B cell (primary cell): ENCODE results near the gene ATRAID. TPM values are rescaled to one million over a fixed set of nuclear protein-coding genes. Genes with fewer than 3 reads are reported as not detected.

Source experiments
- ATAC-seq: fragments of 200-7000 bp; cut with Tn5 transposase; one replicate; pipeline ENCODE4 v1.10.0; 2021; ENCODE audit warnings: low read depth, mild to moderate bottlenecking, moderate number of reproducible peaks, moderate library complexity
- CTCF ChIA-PET: fragments of 350-600 bp; sonication (Branson Sonifier 250); formaldehyde crosslinking; loops from one replicate; lab custom pipeline; 2021; ENCODE audit warnings: antibody characterized with exemption, inconsistent platforms; lab: Charles Lee
- POLR2A ChIA-PET: fragments of 350-600 bp; sonication (Branson Sonifier 250); formaldehyde crosslinking; loops from one replicate; lab custom pipeline; 2021; ENCODE audit warnings: antibody characterized with exemption; lab: Charles Lee
- DNase-seq: peaks from one replicate; pipeline ENCODE4 v3.0.0; 2013
- H2AFZ ChIP-seq: 2 replicates; pipeline ENCODE4 v1.6.1; 2012; ENCODE audit warnings: mild to moderate bottlenecking, low read depth, low read length; ENCODE audit not compliant: insufficient read depth, poor library complexity, severe bottlenecking
- H3K27ac ChIP-seq, 2 donors: 1 replicate in 1 of 2; 2 replicates in 1 of 2; pipeline ENCODE4 v1.5.1; 2012 to 2013; ENCODE audit warnings: low read length in 2 of 2, mild to moderate bottlenecking in 2 of 2, moderate library complexity in 1 of 2
- H3K27me3 ChIP-seq, 4 experiments: fragments of 200-600 bp in 1 of 4; sonication (generic) in 1 of 4; replicated peaks in 1 of 4; 1 replicate in 2 of 4; 2 replicates in 2 of 4; pipeline versions ENCODE4 v1.6.1 to v1.7.0; 2013 to 2016; ENCODE audit warnings: low read length in 3 of 4, mild to moderate bottlenecking in 2 of 4, mixed read lengths in 1 of 4, moderate library complexity in 1 of 4; ENCODE audit not compliant: insufficient read depth in 4 of 4, control insufficient read depth in 3 of 4; ENCODE audit errors: control extremely low read depth in 1 of 4
- H3K36me3 ChIP-seq, 2 experiments: replicated peaks in 1 of 2; 1 replicate in 1 of 2; 2 replicates in 1 of 2; pipeline versions ENCODE4 v1.6.1 to v1.7.1; 2013; ENCODE audit warnings: low read length in 1 of 2; ENCODE audit not compliant: insufficient read depth in 2 of 2, control insufficient read depth in 1 of 2; ENCODE audit errors: control extremely low read depth in 1 of 2, extremely low read depth in 1 of 2
- H3K4me1 ChIP-seq, 2 donors: fragments of 200-600 bp in 1 of 2; sonication (generic) in 1 of 2; 1 replicate in 1 of 2; 2 replicates in 1 of 2; pipeline versions ENCODE4 v1.5.1 to v1.6.1; 2013 to 2017; ENCODE audit warnings: low read length in 2 of 2; ENCODE audit not compliant: control insufficient read depth in 2 of 2, insufficient read depth in 2 of 2
- H3K4me2 ChIP-seq: replicated peaks from 2 replicates; pipeline ENCODE3; 2012; ENCODE audit warnings: mild to moderate bottlenecking, low read depth, low read length; ENCODE audit not compliant: poor library complexity, severe bottlenecking
- H3K4me3 ChIP-seq, 5 experiments: fragments of 200-600 bp in 1 of 5; sonication (generic) in 1 of 5; 1 replicate in 3 of 5; 2 replicates in 2 of 5; pipeline versions ENCODE4 v1.5.1 to v1.7.0; 2011 to 2016; ENCODE audit warnings: low read length in 4 of 5, mild to moderate bottlenecking in 4 of 5, low read depth in 2 of 5, control low read depth in 1 of 5, moderate library complexity in 1 of 5; ENCODE audit not compliant: insufficient read depth in 1 of 5; ENCODE audit errors: control extremely low read depth in 1 of 5, extremely low read depth in 1 of 5
- H3K79me2 ChIP-seq: fragments of 200-600 bp; sonication (generic); one replicate; pipeline ENCODE4 v1.6.0; 2016; ENCODE audit warnings: low read length; ENCODE audit not compliant: control insufficient read depth, insufficient read depth
- H3K9ac ChIP-seq: fragments of 200-600 bp; sonication (generic); 2 replicates; pipeline ENCODE4 v1.6.1; 2017; ENCODE audit warnings: mild to moderate bottlenecking, low read length, moderate library complexity
- H3K9me3 ChIP-seq, 3 donors: one replicate each; pipeline versions ENCODE4 v1.6.1 to v1.7.1; 2013; ENCODE audit warnings: low read length in 2 of 3; ENCODE audit not compliant: control insufficient read depth in 2 of 3, insufficient read depth in 1 of 3; ENCODE audit errors: control extremely low read depth in 1 of 3
- H4K20me1 ChIP-seq: 2 replicates; pipeline ENCODE4 v1.6.0; 2012; ENCODE audit warnings: mild to moderate bottlenecking, low read length; ENCODE audit not compliant: insufficient read depth, control insufficient read depth, poor library complexity, severe bottlenecking
- H3K27ac Mint-ChIP-seq: one replicate; pipeline ENCODE4 v1.8.0; 2021; ENCODE audit warnings: mixed read lengths
- H3K27me3 Mint-ChIP-seq: one replicate; pipeline ENCODE4 v1.8.0; 2021; ENCODE audit warnings: mixed read lengths
- H3K4me1 Mint-ChIP-seq: one replicate; pipeline ENCODE4 v1.8.0; 2021; ENCODE audit warnings: mixed read lengths
- H3K4me3 Mint-ChIP-seq: one replicate; pipeline ENCODE4 v1.8.0; 2021; ENCODE audit warnings: mixed read lengths
- H3K9me3 Mint-ChIP-seq: one replicate; pipeline ENCODE4 v1.8.0; 2022; ENCODE audit warnings: mixed read lengths; ENCODE audit not compliant: insufficient read depth
- CTCF ChIP-seq: fragments of 200-600 bp; IDR thresholded peaks from one replicate; pipeline ENCODE4 v1.8.0; 2022; ENCODE audit warnings: antibody characterized with exemption, mild to moderate bottlenecking
- EZH2 ChIP-seq: IDR thresholded peaks from 2 replicates; pipeline ENCODE4 v1.6.1; 2012; ENCODE audit warnings: borderline replicate concordance, low read depth, mild to moderate bottlenecking, moderate library complexity, low read length; ENCODE audit not compliant: insufficient read depth, poor library complexity, severe bottlenecking
- WGBS: methylation state at CpG from one replicate; pipeline ENCODE4 v1.1.5; 2013; ENCODE audit warnings: missing lambda C conversion rate; ENCODE audit not compliant: insufficient coverage; 5-methylcytosine and 5-hydroxymethylcytosine counted together
- intact Hi-C: fragments of 100-400 bp; cut with micrococcal nuclease; formaldehyde crosslinking; loops from one replicate; pipeline ENCODE4 v1.10.0; 2022
- polyA plus RNA-seq: library from polyadenylated mRNA; depleted of rRNA; stranded (reverse); fragments of >200 nt; gene quantifications from 2 replicates; pipeline ENCODE4 v1.2.3, GENCODE V29; 2012
- total RNA-seq, 2 donors: library from RNA; stranded (reverse); fragments of 120-200 nt in 1 of 2; gene quantifications; 1 replicate in 1 of 2; 2 replicates in 1 of 2; pipeline versions ENCODE4 v1.2.3 to v1.2.4, GENCODE V29; 2013 to 2022

The ATRAID gene
- total and polyA plus RNA-seq, 2 donors (not counting 1 experiment from before 2014, with no cell fraction given) = 88.8 to 117 TPM

DNA sequence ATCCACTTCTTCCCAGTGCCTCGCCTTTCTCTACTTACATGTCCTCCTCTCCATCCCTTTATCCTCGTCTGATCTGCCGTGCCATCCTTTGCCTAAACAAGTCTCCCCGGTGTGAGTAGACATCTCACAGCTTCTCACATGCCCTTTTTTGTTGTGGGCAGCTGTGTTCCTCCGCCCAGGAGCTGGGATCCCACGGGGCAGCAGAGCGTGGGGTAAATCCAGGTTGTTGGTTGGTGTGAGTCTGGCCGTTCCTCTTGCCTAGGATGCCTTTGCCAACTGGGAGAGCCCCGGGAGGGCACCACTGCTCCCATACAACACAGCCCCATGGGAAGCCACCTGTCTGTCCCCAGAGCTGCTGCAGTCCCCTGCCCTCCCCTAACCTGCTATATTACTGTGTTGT, 28.6 kb downstream of the ATRAID start:
- Mint-ChIP-seq H3K27ac (no peak overlapping the region), H3K27me3 (no peaks in the 10 kb centered on the region), H3K9me3 (no peaks in the 10 kb centered on the region), H3K4me1 (no peaks in the 10 kb centered on the region), H3K4me3 (no peak overlapping the region)
- Histone ChIP-seq H3K9ac (no peak overlapping the region), H3K9me3 (no peaks in the 10 kb centered on the region), H2AFZ (no peak overlapping the region), H3K79me2 (no peaks in the 10 kb centered on the region), H4K20me1 (no peaks in the 10 kb centered on the region), H3K27me3 (no peaks in the 10 kb centered on the region), H3K27ac (no peak overlapping the region), H3K4me3 (no peak overlapping the region), H3K4me1 (no peaks in the 10 kb centered on the region), H3K4me2 (no peak overlapping the region), H3K36me3 (peaks cover 0 to 75% of the 10 kb centered on the region in 2 experiments)
- CTCF ChIA-PET = interaction anchor here (0.9 kb wide), 1 partner anchor 40 kb away, joined by 4 read pairs; no protein-coding TSS in a partner anchor
- DNase-seq = no peak
- intact Hi-C loops = no loop called here
- POLR2A ChIA-PET = no interaction called here
- no peak for TF ChIP-seq CTCF
- no peak for TF ChIP-seq EZH2
- 93% methylated on average over 3 of the region's 9 CpGs for WGBS
- no peak for ATAC-seq

DNA sequence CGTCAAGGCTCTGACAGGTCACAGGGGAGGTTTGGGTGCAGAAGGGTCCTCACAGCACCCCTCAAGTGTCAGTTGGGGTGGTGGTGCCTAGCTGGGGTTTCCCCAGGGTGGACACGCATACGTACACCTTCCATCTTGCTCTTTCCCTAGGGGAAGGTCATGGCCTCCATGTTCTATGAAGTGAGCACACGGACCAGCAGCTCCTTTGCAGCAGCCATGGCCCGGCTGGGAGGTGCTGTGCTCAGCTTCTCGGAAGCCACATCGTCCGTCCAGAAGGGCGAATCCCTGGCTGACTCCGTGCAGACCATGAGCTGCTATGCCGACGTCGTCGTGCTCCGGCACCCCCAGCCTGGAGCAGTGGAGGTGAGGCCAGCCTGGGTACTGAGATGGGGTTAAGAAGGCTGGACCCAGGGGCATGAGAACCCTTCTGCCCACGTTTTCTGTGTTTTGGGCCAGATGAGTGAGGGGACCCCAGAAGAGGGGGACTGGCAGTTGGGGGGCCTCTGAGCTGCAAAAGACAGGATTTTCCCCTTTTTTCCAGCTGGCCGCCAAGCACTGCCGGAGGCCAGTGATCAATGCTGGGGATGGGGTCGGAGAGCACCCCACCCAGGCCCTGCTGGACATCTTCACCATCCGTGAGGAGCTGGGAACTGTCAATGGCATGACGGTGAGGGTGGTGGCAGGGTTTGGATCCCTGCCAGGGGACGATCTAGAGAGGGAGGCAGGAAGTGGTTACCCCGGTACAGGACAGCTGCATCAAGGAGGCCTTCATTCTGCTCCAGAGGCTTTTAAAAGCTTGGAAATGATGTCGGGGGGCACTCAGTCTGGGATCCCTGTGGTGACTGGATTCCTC, 30.1 kb downstream of the ATRAID start:
- no peak overlapping the region for H3K9ac ChIP-seq
- no peak overlapping the region for H2AFZ ChIP-seq
- ATAC-seq (no peak), DNase-seq (no peak)
- POLR2A ChIA-PET = no interaction called here
- H3K79me2 ChIP-seq = no peaks in the 10 kb centered on the region
- intact Hi-C loops = no loop called here
- peaks cover 0 to 64% of the 10 kb centered on the region in 2 experiments for H3K36me3 ChIP-seq
- H3K4me3 ChIP-seq = no peak overlapping the region
- CTCF ChIA-PET = interaction anchor here (1.0 kb wide), 1 partner anchor 60 kb away, joined by 3 read pairs; no protein-coding TSS in a partner anchor
- H3K27ac ChIP-seq = no peak overlapping the region
- H3K27me3 ChIP-seq = no peaks in the 10 kb centered on the region
- no peak overlapping the region for H3K27ac Mint-ChIP-seq
- 78% methylated on average over 24 of the region's 24 CpGs for WGBS
- H3K27me3 Mint-ChIP-seq = no peaks in the 10 kb centered on the region
- H3K4me2 ChIP-seq = no peak overlapping the region
- TF ChIP-seq CTCF (no peak), EZH2 (no peak)
- no peaks in the 10 kb centered on the region for H3K9me3 ChIP-seq
- no peaks in the 10 kb centered on the region for H3K4me1 ChIP-seq
- no peaks in the 10 kb centered on the region for H3K9me3 Mint-ChIP-seq
- H3K4me1 Mint-ChIP-seq = no peaks in the 10 kb centered on the region
- no peaks in the 10 kb centered on the region for H4K20me1 ChIP-seq
- H3K4me3 Mint-ChIP-seq = no peak overlapping the region
